HL-60 (cell line): ENCODE measurements around the gene SLC28A2.

Experiments used
- CTCF ChIP-seq: IDR thresholded peaks from one replicate; pipeline ENCODE4 v1.5.1; 2011; ENCODE audit warnings: low read length, control low read depth, inconsistent platforms; ENCODE audit not compliant: insufficient read depth
- GABPA ChIP-seq: IDR thresholded peaks from 2 replicates; pipeline ENCODE4 v1.6.1; 2012; ENCODE audit warnings: low read depth
- POLR2AphosphoS5 ChIP-seq: IDR thresholded peaks from 2 replicates; pipeline ENCODE4 v1.6.1; 2012; ENCODE audit warnings: low read depth
- REST ChIP-seq: IDR thresholded peaks from 2 replicates; pipeline ENCODE4 v1.6.1; 2012; ENCODE audit warnings: low read depth; ENCODE audit not compliant: insufficient replicate concordance
- SPI1 ChIP-seq: IDR thresholded peaks from 2 replicates; pipeline ENCODE4 v1.6.1; 2012; ENCODE audit warnings: low read depth, mild to moderate bottlenecking, borderline replicate concordance

- TF ChIP-seq REST (no peak), CTCF (no peak), GABPA (no peak), POLR2AphosphoS5 (no peak), SPI1 (no peak)
Observed at GRCh38 chr15:45234562-45235235, 17.3 kb upstream of the SLC28A2 start.
